ENCODE results near the gene TGFB1I1. TPM values are rescaled to one million over a fixed set of nuclear protein-coding genes. Genes with fewer than 3 reads are reported as not detected.

TGFB1I1 gene
- total RNA-seq, 6 experiments from 2014 or later, result 163 to 209 (median 191) TPM

DNA sequence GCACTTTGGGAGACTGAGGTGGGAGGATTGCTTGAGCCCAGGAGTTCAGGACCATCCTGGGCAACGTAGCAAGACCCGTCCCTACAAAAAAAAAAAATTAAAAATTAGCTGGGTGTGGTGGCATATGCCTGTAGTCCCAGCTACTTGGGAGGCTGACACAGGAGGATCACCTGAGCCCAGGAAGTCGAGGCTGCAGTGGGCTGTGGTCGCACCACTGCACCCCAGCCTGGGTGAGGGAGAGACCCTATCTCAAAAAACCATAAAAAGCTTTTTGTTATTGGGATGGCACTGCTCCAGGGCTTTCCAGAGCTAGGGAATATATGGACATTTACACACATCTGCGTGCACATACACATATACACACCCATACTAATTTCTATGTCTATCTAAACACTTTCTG is 20.8 kb upstream of the TGFB1I1 start:
- H3K27me3 Mint-ChIP-seq (ENCODE audit: insufficient read depth), result no peaks in the 10 kb centered on the region; the same call in 1 of the 2 replicates
- H3K9me3 Mint-ChIP-seq, result no peaks in the 10 kb centered on the region
- TF ChIP-seq, protein P1, sequence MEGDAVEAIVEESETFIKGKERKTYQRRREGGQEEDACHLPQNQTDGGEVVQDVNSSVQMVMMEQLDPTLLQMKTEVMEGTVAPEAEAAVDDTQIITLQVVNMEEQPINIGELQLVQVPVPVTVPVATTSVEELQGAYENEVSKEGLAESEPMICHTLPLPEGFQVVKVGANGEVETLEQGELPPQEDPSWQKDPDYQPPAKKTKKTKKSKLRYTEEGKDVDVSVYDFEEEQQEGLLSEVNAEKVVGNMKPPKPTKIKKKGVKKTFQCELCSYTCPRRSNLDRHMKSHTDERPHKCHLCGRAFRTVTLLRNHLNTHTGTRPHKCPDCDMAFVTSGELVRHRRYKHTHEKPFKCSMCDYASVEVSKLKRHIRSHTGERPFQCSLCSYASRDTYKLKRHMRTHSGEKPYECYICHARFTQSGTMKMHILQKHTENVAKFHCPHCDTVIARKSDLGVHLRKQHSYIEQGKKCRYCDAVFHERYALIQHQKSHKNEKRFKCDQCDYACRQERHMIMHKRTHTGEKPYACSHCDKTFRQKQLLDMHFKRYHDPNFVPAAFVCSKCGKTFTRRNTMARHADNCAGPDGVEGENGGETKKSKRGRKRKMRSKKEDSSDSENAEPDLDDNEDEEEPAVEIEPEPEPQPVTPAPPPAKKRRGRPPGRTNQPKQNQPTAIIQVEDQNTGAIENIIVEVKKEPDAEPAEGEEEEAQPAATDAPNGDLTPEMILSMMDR (IDR thresholded peaks at IDR 0.05), result no peak
- peaks cover 50% of the 10 kb centered on the region for H3K4me1 Mint-ChIP-seq (ENCODE audit: low read depth)
- no peaks in the 10 kb centered on the region for H3K36me3 Mint-ChIP-seq (ENCODE audit: low read depth)
- no peak for DNase-seq
- peak overlapping the region; percentile 93 for H3K27ac Mint-ChIP-seq
- no peak overlapping the region; the same call in 1 of the 2 replicates for H3K4me3 Mint-ChIP-seq

DNA sequence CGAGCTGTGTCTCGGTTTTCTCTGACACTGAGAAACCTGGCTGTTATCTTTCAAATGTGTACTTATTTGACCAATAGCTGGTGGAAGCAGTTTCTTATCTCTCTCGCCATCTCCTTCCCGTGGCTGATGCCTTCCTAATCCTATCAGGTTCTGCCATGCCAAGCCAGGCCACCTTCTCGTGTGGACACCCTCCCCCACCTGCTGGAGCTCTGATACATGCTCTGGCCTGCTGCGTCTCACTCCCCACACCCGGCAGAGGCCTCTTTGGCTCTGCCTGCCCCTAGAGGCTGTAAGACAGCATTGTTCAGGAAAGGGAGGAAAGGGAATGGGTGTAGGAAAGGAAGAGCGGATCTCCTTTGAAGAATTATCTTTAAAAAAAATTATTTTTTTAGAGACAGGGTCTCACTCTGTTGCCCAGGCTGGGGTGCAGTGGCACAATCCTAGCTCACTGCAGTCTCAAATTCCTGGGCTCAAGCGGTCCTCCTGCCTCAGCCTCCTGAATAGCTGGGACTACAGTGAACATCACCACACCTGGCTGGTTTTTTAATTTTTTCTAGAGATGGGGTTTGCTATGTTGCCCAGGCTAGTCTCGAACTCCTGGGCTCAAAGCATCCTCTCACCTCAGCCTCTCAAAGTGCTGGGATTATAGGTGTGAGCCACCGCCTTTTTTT is 20.1 kb upstream of the TGFB1I1 start:
- Mint-ChIP-seq H3K4me1 (ENCODE audit: low read depth) (peaks cover 52% of the 10 kb centered on the region), H3K4me3 (peak overlapping the region; percentile 38), H3K36me3 (ENCODE audit: low read depth) (no peaks in the 10 kb centered on the region), H3K27ac (peak overlapping the region; percentile 93), H3K9me3 (no peaks in the 10 kb centered on the region), H3K27me3 (ENCODE audit: insufficient read depth) (no peaks in the 10 kb centered on the region; the same call in 1 of the 2 replicates)
- TF ChIP-seq, protein P1 (IDR thresholded peaks at IDR 0.05), result peak; percentile 78
- peak; percentile 77 for DNase-seq

DNA sequence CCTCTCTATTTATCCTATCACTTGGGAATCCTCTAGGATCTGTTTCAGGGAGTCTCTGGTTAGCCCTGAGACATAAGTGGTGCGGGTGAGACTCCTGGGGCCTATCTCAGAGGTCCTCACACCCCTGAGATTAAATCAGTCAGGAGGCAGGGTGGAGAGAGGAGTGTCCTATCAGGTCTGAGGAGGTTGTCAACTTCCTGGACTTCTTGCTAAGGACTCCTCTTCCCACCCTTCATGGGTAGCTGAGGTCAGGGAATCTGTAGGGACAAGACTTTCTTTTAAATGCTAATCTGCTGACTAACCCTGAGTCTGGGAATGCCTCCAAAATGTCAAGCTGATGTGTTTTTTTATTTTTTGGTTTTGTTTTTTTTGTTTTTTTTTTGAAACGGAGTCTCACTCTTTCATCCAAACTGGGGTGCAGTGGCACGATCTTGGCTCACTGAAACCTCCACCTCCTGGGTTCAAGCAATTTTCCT is 19.3 kb upstream of the TGFB1I1 start:
- H3K36me3 Mint-ChIP-seq (ENCODE audit: low read depth), result no peaks in the 10 kb centered on the region
- peak overlapping the region; percentile 67 for H3K4me3 Mint-ChIP-seq
- peak overlapping the region; percentile 93 for H3K27ac Mint-ChIP-seq

DNA sequence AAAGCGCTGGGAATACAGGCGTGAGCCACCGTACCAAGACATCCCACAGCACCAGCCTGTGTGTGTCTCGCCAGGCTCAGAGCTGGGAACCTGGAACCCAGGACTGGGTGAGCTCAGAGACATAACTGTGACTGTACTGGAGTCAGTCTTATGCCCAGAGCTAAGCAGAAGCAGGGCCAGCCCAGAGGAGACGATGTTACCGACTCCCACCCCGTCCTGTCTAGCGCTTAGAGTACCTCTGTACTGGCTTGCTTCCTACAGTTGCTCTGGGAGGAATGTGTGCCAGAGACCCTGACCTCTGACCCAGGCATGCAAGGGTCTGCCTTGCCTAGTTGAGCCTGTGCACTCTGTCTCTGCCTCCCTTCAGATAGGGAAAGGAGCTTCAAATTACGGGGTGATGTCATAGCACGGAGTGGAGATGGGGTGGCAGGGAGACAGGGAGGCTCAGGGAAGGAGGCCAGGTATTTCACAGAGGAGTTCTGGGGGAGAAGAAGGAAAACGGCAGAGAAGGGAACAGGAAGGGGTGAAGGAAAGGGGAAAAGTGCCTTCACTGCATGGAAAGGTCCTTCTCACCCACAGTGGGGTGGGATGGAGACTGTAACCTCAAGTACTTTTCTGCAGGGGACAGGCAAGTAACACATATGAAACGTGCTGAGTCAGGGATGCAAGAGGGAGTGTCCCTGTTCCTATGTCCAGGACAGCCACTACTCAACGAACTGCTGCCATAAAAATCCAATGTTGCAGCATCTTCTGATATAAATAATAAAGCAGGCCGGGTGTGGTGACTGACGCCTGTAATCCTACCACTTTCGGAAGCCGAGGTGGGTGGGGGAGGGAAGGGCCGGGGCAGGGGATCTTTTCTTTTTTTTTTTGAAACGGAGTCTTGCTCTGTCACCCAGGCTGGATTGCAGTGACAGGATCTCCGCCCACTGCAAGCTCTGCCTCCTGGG is 18.4 kb upstream of the TGFB1I1 start:
- H3K27ac Mint-ChIP-seq, result peak overlapping the region; percentile 93
- H3K4me3 Mint-ChIP-seq, result peak overlapping the region; percentile 67
- no peaks in the 10 kb centered on the region; the same call in 1 of the 2 replicates for H3K27me3 Mint-ChIP-seq (ENCODE audit: insufficient read depth)
- no peaks in the 10 kb centered on the region for H3K9me3 Mint-ChIP-seq
- TF ChIP-seq, protein P1 (IDR thresholded peaks at IDR 0.05), result no peak
- peaks cover 62% of the 10 kb centered on the region for H3K4me1 Mint-ChIP-seq (ENCODE audit: low read depth)
- H3K36me3 Mint-ChIP-seq (ENCODE audit: low read depth), result no peaks in the 10 kb centered on the region; the same call in 1 of the 2 replicates
- DNase-seq, result peak; percentile 19

More for the DNA sequence above, 19.3 kb upstream of the TGFB1I1 start:
- Mint-ChIP-seq H3K9me3 (no peaks in the 10 kb centered on the region), H3K4me1 (ENCODE audit: low read depth) (peaks cover 57% of the 10 kb centered on the region), H3K27me3 (ENCODE audit: insufficient read depth) (no peaks in the 10 kb centered on the region; the same call in 1 of the 2 replicates)
- TF ChIP-seq, protein P1 (IDR thresholded peaks at IDR 0.05), result no peak
- peak; percentile 94 for DNase-seq

DNA sequence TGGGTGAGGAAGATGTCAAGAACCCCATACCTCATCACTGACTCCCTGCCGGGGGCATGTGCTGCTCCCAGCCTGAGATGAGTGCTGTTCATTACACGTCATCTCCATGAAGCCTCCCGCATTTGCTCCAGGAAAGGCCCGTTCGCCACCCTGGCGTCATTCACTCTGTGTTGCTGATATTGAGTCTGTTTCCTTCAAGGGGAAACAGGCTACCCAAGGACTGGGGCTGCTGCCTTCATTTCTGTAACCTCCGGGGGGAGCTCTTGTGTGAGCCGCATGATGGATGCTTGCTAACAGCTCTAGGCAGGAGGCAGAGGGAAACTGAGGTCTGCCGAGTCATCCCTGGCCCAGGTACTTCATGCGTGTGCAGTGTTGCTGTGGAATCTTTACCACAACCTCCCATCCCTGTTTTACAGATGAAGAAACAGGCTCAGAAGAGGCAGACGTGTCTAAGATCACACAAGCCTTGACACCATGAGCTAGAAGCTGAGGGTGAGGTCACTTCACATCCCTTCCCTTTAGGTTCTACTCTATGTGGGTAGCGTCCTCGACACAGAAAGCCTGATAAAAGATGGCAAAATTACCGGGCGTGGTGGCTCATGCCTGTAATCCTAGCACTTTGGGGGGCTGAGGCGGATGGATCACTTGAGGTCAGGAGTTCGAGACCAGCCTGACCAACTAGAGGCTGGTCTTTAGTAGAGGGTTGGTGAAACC is 16.2 kb upstream of the TGFB1I1 start:
- Mint-ChIP-seq H3K4me1 (ENCODE audit: low read depth) (peaks cover 70% of the 10 kb centered on the region), H3K36me3 (ENCODE audit: low read depth) (no peaks in the 10 kb centered on the region; the same call in 1 of the 2 replicates), H3K9me3 (no peaks in the 10 kb centered on the region), H3K4me3 (peak overlapping the region; percentile 53), H3K27ac (peak overlapping the region; percentile 40; the same call in 1 of the 2 replicates), H3K27me3 (ENCODE audit: insufficient read depth) (no peaks in the 10 kb centered on the region; the same call in 1 of the 2 replicates)
- DNase-seq, result no peak
- TF ChIP-seq, protein P1 (IDR thresholded peaks at IDR 0.05), result peak; percentile 65; the same call in 1 of the 2 replicates

All from HFFc6 (cell line).